NCI-H524 (cell line): Measurements from ENCODE around the gene TPD52L3.

Experiments used
- DNase-seq, 2 experiments: peaks; one replicate each; lab custom pipeline; 2025; lab: John Stamatoyannopoulos, UW

TPD52L3 gene

GRCh38 chr9:6328103-6328502 is at the start of gene TPD52L3:
TPD52L3 (plus strand) TSS chr9:6328375; CDS start chr9:6328596, 221 bp downstream.
- no peak for DNase-seq

GRCh38 chr9:6301858-6302257 is 26.3 kb upstream of the TPD52L3 start:
- no peak for DNase-seq

GRCh38 chr9:6302417-6302816 is 25.8 kb upstream of the TPD52L3 start:
- no peak for DNase-seq

DNA sequence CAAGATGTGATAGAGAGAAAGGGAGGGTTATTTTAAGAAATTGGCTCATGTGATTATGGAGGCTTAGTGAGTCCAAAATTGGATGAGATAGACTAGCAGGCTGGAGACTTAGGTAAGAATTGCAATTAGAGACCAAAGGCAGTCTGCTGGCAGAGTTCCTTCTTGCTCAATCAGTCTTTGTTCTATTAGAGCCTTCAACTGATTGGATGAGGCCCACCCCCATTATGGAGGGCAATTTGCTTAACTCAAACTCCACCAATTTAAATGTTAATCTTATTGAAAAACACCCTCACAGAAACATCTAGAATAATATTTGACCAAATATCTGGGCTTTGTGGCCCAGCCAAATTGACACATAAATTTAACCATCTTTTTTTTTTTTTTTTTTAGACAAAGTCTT is 23.9 kb upstream of the TPD52L3 start:
- no peak for DNase-seq

DNA sequence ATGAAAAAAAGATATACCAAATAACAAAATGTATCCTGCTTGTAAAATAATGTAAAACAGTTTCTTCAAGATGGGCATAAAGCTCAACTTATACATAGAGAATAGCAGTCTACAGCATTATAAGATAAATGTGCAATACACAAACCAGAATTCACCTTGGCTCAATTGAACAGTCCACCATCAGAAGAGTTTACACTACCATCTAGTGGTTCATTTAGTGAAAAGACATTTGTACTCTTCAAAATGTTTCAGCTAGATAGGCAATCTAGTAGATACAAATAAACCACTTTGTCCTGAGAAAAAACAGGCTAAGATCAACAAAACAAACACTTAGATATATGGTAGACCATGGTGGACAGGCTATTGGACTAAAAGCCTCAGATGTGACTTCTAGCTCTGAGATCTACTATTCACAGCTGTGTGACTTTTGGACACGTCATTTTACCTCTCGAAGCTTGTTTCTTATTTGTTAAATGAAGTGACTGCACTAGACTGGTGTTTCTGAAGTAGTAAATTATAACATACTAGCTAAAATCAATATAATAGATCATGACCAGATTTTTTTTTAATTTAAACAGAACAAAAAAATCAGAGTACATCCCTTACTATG is 22.1 kb upstream of the TPD52L3 start:
- DNase-seq: peak; percentile 26 to 48

- DNase-seq: no peak
These were observed 20.6 kb upstream of the TPD52L3 start for GRCh38 chr9:6307551-6308096.

DNA sequence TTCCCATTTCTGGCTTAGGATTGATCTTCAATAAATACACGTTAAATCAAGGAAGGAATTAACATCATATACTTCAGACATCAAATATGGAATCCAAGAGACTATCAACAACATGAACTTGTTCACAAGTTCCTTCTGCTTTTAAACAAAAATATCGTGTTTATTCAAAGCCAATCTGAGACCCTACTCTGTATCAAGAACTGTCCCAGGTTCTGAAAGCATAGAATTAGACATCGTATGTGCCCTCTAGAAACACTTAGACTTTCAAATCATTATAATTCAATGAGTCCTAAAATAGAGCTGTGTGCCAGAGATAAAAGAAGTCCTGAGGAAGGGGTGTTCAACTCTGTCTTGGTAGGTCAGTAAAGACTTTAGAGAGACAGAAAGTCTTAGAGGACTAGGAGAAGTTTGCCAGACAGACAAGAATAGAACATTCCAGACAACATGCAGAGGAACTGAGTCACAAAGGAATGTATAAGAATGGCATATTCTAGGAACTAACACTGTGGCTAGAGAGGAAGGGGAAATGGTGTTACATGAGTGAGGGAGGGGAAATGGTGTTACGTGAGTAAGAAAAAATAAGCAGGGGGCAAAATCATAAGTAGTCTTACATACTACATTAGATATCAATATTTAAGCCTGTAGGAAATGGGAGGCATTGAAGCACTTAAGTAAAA is 2.9 kb downstream of the TPD52L3 start:
- no peak for DNase-seq

GRCh38 chr9:6334305-6334704 is 6.1 kb downstream of the TPD52L3 start:
- no peak for DNase-seq

- no peak for DNase-seq
These were observed 20.6 kb downstream of the TPD52L3 start for GRCh38 chr9:6348766-6349165.

DNA sequence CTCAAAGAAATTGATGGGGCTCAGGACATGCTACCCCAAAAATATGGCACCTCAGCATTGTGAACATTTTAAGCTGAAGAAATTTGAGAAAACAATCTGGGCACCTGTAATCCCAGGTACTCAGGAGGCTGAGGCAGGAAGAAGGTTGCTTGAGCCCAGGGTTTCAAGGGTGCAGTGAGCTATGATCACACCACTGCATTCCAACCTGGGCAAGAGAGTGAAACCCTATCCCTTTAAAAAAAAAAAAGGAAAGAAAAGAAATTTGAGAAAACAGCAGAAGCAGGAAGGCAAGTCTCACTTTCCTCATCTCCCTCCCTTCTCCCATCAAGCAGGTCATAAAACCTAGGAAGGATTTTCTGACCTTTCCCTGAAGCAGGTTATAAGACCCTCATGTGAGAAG is 23.6 kb downstream of the TPD52L3 start:
- DNase-seq: no peak

DNA sequence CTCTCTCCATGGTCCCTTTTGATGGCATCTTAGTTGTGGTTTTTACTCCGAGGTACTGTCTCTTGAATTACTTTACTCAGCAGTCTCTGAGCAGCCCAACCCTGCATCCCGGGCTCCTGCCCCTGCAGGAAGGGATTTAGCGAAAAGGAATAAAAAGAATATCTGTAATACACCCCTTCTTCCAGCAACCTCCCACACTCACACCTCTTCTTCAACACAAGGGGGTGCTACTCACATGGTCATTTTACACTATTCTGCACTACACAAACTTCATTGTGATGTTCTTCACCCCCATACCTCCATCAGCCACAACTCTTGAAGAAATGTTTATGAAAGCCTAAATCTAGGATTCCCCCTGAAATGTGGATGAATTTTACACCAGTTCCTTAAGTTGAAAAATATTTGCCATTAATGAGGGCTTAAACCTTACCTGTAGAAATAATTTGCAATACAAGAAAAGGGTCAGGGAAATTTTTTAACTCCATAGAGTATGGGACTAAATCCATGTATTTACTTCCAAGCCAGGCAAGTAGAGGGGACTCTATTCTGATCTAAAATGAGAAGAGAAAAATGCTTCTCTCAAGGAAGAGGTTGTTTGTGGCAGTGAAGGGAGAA is 26.0 kb downstream of the TPD52L3 start:
- DNase-seq: peak; percentile 2 to 62

DNA sequence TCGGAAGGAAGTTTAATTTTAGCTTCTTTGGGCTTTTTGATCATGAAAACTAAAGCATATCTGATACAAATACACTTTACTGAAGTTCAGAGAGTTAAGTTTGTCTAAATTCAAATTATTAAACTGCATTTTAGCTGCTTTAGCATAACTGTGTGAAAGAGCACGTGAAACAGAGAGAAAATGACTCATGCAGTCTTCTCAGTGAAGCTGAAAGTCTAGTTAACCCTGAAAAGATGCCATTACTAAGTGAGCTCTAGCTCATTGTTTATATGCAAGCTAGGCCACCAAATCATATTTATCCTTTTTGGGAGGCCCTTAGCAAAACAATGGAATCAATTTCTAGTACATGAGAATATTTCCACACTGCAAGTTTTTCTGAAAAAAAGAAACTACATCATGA is 27.6 kb downstream of the TPD52L3 start:
- DNase-seq: no peak

- DNase-seq: no peak
These were observed 28.3 kb downstream of the TPD52L3 start for GRCh38 chr9:6356441-6356840.

DNA sequence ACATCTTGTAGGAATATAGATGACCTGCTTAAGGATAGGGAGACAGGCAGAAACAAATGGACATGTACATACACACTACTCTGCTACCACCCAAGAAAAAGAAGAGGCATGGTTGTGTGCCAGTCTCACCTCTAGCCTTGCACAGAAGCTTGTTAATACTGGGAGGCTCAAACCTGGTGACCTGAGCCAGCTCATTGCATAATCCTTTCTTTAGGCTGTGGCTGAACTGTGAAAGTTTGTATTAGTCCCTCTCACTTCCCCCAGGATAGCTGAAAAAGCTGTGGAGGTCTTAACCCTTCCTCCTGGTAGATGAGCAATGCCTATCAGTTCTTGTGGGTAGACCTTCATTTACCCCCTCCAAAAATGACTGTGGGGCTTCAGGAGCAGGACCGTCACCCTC is 28.7 kb downstream of the TPD52L3 start:
- no peak for DNase-seq

- no peak for DNase-seq
These were observed 39.1 kb downstream of the TPD52L3 start for GRCh38 chr9:6367128-6367890.

GRCh38 chr9:6368831-6369230 is 40.7 kb downstream of the TPD52L3 start:
- no peak for DNase-seq
